ENCODE measurements around the gene FRMD5.
A peak's percentile ranks its signal among the peaks of the same experiment; 100 is the strongest.
"Not testable (repeated sequence)": the region's sequence is repeated elsewhere in the genome, so short reads cannot be mapped to it uniquely, and the experiment has no call there.

FRMD5 gene

DNA sequence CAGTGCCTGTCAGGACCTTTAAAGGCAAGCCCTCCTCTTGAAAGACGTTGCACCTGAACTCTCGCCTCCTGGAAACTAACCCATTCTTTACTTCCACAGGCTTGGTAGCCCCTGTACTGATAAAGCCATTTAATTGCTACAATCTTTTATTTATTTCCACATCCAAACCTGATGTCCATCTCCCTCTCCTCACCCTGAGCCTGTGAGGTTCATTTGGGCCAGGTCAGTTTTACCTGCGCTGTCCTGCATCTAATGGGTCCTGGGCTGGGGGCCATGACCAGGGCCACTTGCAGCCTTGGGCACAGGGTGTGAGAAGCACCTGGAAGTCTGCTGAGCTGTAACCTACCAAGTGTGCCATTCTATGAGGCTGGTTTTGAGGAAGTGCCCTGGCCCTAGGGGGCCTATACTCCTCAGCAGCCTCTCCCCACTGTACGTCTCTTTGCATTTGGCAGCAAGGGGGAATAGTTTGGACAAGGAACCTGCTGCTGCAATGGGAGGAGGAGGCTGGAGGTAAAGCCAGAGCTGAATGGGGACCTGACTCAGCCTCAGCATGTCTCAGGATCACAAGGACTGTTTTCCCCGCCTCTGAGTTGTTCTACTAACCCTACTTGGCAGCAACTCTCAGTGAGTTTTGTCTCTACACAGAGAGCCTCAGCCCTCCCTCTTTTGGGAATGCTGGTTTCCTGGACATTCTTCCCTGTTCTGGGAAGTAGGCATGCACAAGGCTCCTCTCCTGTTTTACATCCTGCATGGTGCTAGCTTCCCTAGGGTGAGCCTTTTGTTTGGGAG lies 314.5 kb downstream of the FRMD5 start:
- no peak for DNase-seq

DNA sequence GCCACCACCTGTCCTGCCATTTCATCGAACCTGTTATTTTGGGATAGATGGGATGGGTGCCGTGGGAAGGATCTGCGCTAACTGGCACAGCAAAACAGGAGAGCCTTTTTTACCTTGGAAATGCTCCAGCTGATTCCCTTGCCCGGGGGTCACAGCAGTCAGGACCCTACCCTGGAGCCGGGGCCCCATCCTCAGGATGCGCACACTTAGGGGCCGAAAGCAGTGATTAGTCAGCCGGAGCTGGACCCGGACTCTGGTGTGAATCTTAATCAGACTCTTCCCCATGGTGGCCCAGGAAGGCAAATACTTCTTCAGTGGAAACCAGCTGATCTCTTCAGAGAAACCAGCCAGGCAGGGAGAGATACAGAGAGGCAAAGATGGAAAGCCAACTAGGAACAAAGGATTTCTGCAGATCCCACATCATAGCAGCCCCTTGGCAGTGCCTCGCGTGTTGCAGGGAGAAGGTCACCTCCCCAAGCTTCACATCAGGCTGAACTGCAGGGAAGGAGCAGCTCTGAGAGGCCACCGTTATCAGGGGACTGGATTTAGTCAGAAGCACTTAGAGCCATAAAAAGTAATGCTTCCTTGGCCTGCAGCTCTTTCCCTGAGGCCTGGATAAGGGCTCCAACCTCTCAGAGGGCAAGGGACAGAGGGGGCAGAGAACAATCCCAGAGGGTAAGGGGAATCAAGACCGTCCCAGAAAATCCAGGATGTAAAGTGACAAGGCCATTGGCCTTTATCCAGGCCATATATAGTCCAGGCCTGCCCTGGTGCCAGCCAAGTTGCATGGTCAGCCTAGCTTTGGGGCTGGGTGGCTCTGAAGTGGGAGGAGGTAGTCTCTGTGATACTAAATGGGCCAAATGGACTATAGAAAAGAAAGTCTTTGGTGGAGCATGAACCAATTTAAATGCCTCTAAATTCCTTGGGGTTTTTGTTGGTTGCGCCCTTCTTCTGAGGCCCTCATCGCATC lies 315.4 kb downstream of the FRMD5 start:
- no peak for DNase-seq

DNA sequence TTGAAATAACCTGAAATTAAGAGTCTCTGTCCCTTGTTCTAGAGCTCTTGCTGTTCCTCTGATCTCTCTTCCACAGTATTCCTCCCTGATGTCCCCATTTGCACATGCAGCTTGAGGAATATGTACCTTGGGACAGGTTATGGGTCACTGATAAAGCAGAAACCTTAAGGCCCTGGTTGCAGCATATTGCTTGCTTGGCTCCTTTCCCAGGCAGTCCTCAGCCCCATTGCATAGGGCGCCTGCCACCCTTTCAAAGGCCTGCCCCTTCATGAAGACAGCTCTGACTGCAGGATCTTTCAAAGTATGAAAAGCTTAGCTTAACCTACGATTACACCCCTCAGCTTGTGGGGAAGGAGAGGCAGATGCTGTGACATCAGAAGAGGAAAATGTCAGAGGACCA lies 316.6 kb downstream of the FRMD5 start:
- DNase-seq = no peak

DNA sequence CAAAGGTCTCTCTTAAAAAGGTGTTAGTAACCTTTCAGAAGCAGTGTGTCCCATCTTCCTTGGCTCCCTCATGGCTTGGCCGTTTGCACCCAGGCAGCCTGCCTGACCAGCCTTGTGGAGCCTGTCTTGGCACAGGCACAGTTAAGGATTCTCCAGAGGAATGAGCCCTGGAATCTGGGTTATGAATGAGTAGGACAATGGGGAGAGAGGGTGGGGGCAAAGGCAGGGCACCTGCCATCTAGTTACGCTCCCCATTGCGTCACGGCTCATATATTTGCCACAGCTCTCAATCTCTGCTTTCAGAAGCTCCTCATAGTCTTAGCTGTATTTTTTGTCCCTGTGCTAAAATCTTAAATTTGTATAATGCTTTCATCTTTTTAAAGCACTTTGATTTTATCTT lies 317.7 kb downstream of the FRMD5 start:
- DNase-seq = no peak

DNA sequence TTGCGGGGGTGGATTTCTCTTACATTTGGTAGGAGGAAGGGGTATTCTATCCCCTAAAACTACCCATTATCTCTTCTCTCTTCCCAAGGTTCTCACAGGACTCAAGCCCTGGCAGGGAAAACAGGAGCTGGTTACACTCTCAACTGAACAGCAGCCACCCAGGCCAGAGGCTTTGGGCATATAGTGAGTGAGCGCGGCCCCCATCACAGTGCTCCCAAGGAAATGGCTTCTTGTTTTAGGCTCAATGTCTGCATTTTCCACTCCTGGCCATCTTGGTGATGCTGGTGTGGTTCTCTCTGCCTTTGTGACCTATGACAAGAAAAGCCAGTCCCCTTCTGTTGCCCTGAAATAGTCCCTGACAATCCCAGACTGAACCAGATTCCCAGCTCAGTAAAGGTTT lies 318.2 kb downstream of the FRMD5 start:
- no peak for DNase-seq

DNA sequence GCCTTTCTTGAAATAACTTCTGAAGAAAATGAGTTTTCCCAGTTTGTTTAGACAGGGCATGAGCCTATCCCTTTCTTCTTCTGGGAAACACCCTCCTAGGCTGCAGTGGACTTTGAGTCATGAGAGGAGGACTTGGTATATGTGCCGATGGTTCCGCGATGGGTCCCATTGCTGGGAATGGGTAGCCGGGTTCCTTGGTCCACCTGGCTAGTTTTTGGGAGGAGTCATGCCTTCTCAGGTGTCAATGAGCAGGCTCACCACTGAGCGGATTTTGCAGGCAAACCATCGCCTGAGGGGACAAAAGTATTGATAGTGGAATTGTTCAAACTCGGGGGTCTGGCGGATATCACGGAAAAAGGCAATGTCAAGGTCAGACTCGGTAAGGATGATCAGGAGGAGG lies 321.4 kb downstream of the FRMD5 start:
- no peak for DNase-seq

DNA sequence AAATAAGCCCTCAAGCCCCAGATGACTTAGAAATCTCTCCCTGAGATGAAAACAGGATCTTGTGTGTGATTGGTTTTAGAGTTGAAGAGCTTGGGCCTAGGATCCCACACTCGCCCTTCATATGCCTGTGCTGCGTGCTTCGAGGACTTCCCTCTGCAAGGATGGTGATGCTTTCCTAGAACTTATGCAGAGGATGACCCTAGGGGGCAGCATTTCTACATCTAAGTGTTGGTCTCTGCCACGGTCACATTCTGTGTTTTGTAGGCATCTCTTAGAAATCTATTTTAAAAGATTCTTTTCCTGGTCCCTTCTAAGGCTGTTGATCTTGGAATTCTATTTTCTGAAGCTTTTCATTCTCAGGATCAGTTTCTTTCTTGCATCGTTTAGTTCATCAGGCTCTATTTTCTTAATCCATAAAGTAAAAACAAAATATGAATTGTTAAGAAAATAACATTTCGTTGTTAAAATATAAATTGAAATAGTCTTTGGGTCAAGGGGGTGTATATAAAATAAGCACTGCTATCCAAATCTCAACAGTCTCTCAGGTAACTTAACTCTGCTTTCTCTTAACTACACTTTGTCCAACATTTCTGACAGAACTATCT lies 322.6 kb downstream of the FRMD5 start:
- peak; percentile 65 for DNase-seq

GRCh38 chr15:43871835-43872234 lies 323.2 kb downstream of the FRMD5 start:
- DNase-seq = no peak

DNA sequence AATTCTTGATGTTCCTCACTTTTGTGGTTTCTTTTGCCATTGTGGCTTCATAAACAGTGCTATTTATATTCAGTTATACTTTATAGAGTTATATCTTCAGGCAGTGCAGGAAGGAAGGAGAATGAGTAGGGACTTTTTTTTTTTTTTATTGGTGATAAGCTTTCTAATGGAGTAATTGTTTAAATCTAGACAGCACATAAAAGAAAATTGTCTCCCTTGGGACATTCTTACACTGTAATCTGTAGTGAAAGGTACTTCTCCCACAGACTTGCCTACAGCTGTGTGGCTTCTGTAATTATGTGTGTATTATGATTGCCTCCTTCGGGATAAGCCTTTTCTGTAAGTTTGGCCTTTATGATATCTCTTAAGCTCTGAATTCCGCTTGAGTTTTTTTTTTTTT lies 326.7 kb downstream of the FRMD5 start:
- DNase-seq = no peak

GRCh38 chr15:43867096-43867495 lies 328.0 kb downstream of the FRMD5 start:
- DNase-seq = no peak

DNA sequence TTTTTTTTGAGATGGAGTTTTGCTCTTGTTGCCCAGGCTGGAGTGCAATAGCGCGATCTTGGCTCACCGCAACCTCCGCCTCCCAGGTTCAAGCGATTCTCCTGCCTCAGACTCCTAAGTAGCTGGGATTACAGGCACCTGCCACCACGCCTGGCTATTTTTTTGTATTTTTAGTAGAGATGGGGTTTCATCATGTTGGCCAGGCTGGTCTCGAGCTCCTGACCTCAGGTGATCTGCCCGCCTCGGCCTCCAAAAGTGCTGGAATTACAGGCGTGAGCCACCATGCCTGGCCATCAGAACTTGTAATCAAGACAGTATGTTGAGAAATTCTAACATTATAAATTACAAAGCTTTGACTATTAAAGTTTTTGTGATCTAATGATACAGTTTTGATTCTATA lies 328.4 kb downstream of the FRMD5 start:
- not testable (repeated sequence) for DNase-seq

GRCh38 chr15:43859546-43859945 lies 335.5 kb downstream of the FRMD5 start:
- DNase-seq = no peak

GRCh38 chr15:43854801-43855200 lies 340.3 kb downstream of the FRMD5 start:
- DNase-seq = no peak

DNA sequence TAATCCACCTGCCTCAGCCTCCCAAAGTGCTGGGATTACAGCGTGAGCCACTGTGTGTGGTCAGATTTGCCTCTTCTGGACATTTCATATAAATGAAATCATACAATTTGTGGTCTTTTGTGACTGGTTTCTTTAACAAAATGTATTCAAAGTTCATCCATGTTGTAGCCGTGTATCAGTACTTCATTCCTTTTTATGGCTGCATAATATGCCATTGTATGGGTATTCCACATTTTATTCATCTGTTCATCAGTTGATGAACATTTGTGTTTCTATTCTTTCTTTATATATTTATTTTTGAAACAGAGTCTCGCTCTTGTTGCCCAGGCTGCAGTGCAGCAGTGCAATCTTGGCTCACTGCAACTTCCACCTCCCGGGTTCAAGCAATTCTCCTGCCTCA lies 342.5 kb downstream of the FRMD5 start:
- no peak for DNase-seq

- no peak for DNase-seq
Observed at GRCh38 chr15:43851251-43851650, 343.8 kb downstream of the FRMD5 start.

DNA sequence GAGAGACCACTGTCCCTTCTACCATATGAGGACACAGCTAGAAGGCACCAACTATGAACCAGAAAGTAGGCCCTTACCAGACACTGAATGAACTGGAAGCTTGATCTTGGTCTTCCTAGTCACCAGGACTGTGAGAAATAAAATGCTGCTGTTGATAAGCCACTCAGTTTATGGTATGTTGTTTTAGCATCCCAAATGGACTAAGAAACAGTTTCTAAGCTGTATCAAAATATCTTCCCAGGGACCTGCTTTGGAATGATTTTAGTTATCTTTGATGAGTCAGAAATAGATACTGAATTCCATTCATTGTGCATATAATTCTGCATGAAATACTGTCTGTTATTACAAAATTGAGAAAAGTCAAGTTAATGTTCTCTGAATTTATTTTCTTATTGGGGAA lies 349.6 kb downstream of the FRMD5 start:
- DNase-seq = no peak

DNA sequence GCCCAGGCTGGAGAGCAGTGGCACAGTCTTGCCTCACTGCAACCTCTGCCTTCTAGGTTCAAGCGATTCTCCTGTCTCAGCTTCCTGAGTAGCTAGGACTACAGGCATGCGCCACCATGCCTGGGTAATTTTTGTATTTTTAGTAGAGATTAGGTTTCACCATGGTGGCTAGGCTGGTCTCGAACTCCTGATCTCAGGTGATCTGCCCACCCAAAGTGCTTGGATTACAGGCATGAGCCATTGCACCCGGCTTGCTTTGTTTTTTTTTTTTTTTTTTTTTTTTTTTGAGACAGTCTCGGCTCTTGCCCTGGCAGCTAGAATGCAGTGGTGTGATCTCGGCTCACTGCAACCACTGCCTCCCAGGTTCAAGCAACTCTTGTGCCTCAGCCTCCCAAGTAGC lies 362.6 kb downstream of the FRMD5 start:
- DNase-seq = not testable (repeated sequence)

DNA sequence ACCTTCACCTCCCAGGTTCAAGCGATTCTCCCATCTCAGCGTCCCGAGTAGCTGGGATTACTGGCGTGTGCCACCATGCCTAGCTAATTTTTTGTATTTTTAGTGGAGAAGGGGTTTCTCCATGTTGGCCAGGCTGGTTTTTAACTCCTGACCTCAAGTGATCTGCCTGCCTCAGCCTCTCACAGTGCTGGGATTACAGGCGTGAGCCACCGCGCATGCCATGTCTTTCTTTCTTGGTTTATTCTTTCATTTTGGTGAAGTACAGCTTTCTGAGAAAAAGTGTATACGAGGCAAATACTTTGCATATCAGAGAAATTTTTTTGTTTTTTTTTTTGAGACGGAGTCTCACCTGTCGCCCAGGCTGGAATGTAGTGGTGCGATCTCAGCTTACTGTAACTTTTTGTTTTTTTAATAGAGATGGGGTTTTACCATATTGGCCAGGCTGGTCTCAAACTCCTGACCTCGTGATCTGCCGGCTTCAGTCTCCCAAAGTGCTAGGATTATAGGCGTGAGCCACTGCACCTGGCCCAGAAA lies 363.5 kb downstream of the FRMD5 start:
- not testable (repeated sequence) for DNase-seq

GRCh38 chr15:43830691-43831275 lies 364.3 kb downstream of the FRMD5 start:
- not testable (repeated sequence) for DNase-seq

- DNase-seq = not testable (repeated sequence)
Observed at GRCh38 chr15:43829951-43830540, 365.0 kb downstream of the FRMD5 start.

DNA sequence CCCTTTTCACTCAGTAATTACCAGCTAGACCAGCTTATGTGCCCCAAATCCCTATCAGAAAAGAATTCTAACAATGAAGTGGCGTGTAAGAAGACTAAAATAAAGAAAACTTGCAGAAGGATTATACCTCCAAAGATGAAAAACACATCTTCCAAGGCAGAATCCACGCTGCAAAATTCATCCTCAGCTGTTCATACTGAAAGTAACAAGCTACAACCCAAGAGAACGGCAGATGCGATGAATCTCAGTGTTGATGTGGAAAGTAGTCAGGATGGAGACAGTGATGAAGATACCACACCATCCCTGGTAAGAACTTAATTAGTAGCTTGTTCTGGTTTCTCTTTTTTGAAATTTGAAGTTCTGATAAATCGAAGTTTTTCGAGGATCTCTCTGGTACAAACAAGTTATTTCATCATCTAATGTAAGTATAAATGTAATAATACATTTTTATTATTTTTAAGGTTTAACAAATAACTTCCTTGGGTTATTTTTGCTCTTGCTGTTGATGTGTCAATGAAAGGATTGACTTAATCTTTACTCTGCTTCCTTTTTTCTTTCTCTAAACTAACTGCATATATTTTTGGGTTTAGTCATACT lies 366.9 kb downstream of the FRMD5 start:
- DNase-seq = no peak

All from amniotic stem cell (primary cell).